Hematopoietic multipotent progenitor cell treated with erythropoietin and hydrocortisone succinate and interleukin-3 and kit ligand, for 17 days (in vitro differentiated cells): ENCODE results near the gene TMEM131L.
"Not testable (repeated sequence)": the region's sequence is repeated elsewhere in the genome, so short reads cannot be mapped to it uniquely, and the experiment has no call there.

ENCODE experiments used
- DNase-seq: peaks from one replicate; pipeline ENCODE4 v3.0.0-alpha.2; 2015; ENCODE audit warnings: low spot score

TMEM131L gene

DNA sequence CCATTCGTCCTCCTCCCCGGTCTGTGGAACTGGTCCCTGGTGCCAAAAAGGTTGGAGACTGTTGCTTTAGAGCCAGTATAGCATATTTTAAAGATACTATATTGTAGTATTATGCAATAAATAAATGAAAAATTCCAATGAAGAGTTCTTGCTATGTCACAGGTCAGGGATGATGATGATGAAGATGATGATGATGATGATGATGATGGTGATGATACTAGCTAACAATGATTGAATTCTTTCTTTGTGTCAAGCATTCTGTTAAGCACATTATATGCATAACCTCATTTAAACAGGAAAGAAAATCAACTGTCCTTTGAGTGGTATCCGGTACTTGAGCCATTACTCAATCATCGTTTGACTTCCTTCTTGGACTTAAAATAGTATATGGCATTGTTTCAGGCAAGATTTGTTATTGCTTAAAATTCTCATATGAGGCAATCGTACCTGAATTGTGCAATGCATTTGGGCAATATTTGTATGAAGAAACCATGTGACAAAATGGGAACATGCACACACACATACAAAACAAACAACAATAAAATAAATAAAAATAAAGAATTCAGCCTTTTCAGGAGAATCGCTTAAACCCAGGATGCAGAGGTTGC lies 195.2 kb downstream of the TMEM131L start:
- no peak for DNase-seq

DNA sequence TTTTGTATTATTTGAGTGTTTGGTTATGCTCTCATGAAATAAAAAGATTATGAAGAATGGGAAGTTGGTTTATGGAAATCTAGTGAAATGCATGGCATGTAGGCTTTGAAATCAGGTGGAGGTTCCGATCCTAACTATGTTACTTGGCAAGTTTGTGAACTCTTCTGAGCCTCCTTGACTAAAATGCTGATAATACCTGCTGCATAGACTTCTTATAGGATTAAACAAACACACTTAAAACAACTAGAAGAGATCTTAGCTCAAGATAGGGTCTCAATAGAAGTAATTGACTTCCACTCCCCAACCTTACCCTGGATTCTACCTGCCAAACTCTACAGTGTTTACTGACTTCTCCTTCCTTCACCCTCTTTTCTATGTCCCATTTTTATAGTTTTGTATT lies 195.7 kb downstream of the TMEM131L start:
- DNase-seq = no peak

- no peak for DNase-seq
Measured at GRCh38 chr4:153663667-153664066, 197.5 kb downstream of the TMEM131L start.

GRCh38 chr4:153666505-153666904 lies 200.3 kb downstream of the TMEM131L start:
- DNase-seq = not testable (repeated sequence)

DNA sequence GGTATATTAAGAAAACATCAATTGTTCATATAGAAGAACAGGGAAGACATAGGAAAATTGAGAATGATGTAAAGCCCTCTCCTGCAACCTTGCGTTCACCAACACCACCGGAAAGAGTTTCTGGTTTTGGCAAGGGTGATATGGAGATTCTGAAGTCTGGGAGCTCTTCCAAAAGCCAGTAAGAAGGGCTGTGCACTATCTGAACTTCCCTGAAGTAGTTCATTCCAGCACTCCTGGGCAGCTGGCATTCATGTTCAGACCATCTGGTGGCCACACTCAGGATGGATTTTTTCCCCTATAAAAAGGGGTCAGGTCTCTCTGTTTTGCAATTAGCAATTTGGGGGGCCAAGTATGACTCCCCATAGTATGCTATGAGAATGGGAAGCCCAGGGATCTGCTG lies 202.5 kb downstream of the TMEM131L start:
- DNase-seq = no peak

DNA sequence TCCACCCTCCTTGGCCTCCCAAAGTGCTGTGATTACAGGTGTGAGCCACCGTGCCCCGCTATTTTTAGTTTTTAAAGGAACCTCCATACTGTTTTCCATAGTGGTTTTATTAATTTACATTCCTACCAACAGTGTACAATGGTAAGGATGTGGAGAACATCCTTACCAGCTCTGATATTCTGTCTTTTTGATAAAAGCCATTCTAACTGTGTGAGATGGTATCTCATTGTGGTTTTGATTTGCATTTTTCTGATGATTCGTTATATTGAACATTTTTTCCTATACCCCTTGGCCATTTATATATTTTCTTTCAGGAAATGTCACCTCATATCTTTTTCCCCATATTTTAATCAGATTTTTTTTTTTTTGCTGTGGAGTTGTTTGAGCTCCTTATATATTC lies 203.7 kb downstream of the TMEM131L start:
- DNase-seq = no peak

- DNase-seq = no peak
Measured at GRCh38 chr4:153676486-153676885, 210.3 kb downstream of the TMEM131L start.

GRCh38 chr4:153676984-153677383 lies 210.8 kb downstream of the TMEM131L start:
- DNase-seq = no peak

- DNase-seq = no peak
Measured at GRCh38 chr4:153679486-153679885, 213.3 kb downstream of the TMEM131L start.

- DNase-seq = no peak
Measured at GRCh38 chr4:153683763-153684181, 217.6 kb downstream of the TMEM131L start.

- no peak for DNase-seq
Measured at GRCh38 chr4:153684182-153684970, 218.2 kb downstream of the TMEM131L start, which contains the start of gene TLR2. Gene TLR2 (plus strand): TSS chr4:153684280. CDS start chr4:153702908, 18,628 bp downstream.

DNA sequence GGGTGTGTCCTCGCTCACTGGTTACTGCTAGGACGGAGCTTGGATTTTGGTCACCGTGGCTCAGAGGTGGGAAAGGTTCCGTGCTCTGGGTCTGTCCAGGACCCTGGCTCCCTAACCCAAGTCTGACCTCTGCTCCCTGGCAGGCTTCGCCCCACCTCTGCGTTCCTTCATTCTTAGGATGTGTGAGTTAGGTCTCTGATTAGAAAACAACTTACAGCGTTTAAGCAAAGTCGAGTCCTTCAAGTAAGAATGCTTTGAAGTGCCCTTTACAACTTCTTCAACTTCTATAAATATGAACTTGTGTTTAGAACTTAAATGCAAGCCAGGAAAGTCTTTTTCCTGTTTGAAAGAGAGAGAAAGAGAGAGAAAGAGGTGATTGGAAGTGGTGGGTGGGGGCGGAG lies 218.8 kb downstream of the TMEM131L start:
- no peak for DNase-seq
